KMS-11 (cell line): ENCODE results near the gene TRIOBP.
"Not testable (repeated sequence)": the region's sequence is repeated elsewhere in the genome, so short reads cannot be mapped to it uniquely, and the experiment has no call there.

Experiments used
- H2AFZ ChIP-seq: fragments of 200-600 bp; sonication (generic); 2 replicates; pipeline ENCODE4 v1.6.1; 2016; ENCODE audit warnings: antibody characterized with exemption, mixed run types, low read depth
- H3K27ac ChIP-seq: fragments of 200-600 bp; sonication (generic); 2 replicates; pipeline ENCODE4 v1.6.1; 2016; ENCODE audit warnings: mild to moderate bottlenecking, mixed run types
- H3K27me3 ChIP-seq: fragments of 200-600 bp; sonication (generic); 2 replicates; pipeline ENCODE4 v1.6.1; 2017; ENCODE audit warnings: mild to moderate bottlenecking, low read depth, mixed run types, moderate library complexity; ENCODE audit not compliant: insufficient read depth
- H3K36me3 ChIP-seq: fragments of 200-600 bp; sonication (generic); 2 replicates; pipeline ENCODE4 v1.6.1; 2017; ENCODE audit warnings: mild to moderate bottlenecking, mixed run types; ENCODE audit not compliant: insufficient read depth
- H3K4me1 ChIP-seq: fragments of 200-600 bp; sonication (generic); 2 replicates; pipeline ENCODE4 v1.6.1; 2016; ENCODE audit warnings: mild to moderate bottlenecking, low read depth, mixed run types; ENCODE audit not compliant: poor library complexity, severe bottlenecking
- H3K4me2 ChIP-seq: fragments of 200-600 bp; sonication (generic); 2 replicates; pipeline ENCODE4 v1.7.0; 2016; ENCODE audit warnings: mild to moderate bottlenecking, mixed run types
- H3K4me3 ChIP-seq: fragments of 200-600 bp; sonication (generic); IDR thresholded peaks from 2 replicates; pipeline ENCODE4 v1.6.1; 2017; ENCODE audit warnings: low read depth, low read length, mixed read lengths; ENCODE audit not compliant: insufficient read depth
- H3K79me2 ChIP-seq: fragments of 200-600 bp; sonication (generic); 2 replicates; pipeline ENCODE4 v1.6.1; 2016; ENCODE audit warnings: low read depth, mixed run types; ENCODE audit not compliant: insufficient read depth
- H3K9ac ChIP-seq: fragments of 200-600 bp; sonication (generic); 2 replicates; pipeline ENCODE4 v1.6.1; 2016; ENCODE audit warnings: mild to moderate bottlenecking, mixed run types
- H4K20me1 ChIP-seq: fragments of 200-600 bp; sonication (generic); 2 replicates; pipeline ENCODE4 v1.6.1; 2016; ENCODE audit warnings: mild to moderate bottlenecking, mixed run types; ENCODE audit not compliant: insufficient read depth
- TF ChIP-seq, protein P1 (sequence below): fragments of 200-600 bp; sonication (generic); conservative IDR thresholded peaks from 2 replicates; pipeline ENCODE4 v1.6.1; 2017; ENCODE audit warnings: low read depth, mild to moderate bottlenecking, antibody characterized with exemption, low read length, moderate library complexity, mixed read lengths

Gene TRIOBP

GRCh38 chr22:37716708-37717107 lies 19.9 kb downstream of the TRIOBP start:
- TF ChIP-seq, protein P1, sequence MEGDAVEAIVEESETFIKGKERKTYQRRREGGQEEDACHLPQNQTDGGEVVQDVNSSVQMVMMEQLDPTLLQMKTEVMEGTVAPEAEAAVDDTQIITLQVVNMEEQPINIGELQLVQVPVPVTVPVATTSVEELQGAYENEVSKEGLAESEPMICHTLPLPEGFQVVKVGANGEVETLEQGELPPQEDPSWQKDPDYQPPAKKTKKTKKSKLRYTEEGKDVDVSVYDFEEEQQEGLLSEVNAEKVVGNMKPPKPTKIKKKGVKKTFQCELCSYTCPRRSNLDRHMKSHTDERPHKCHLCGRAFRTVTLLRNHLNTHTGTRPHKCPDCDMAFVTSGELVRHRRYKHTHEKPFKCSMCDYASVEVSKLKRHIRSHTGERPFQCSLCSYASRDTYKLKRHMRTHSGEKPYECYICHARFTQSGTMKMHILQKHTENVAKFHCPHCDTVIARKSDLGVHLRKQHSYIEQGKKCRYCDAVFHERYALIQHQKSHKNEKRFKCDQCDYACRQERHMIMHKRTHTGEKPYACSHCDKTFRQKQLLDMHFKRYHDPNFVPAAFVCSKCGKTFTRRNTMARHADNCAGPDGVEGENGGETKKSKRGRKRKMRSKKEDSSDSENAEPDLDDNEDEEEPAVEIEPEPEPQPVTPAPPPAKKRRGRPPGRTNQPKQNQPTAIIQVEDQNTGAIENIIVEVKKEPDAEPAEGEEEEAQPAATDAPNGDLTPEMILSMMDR, result no peak
- H3K27ac ChIP-seq, result no peak overlapping the region
- H3K79me2 ChIP-seq, result no peaks in the 10 kb centered on the region
- no peak overlapping the region for H3K4me3 ChIP-seq
- no peak overlapping the region for H3K9ac ChIP-seq
- H3K4me1 ChIP-seq, result no peaks in the 10 kb centered on the region
- H3K36me3 ChIP-seq, result no peaks in the 10 kb centered on the region
- H2AFZ ChIP-seq, result no peak overlapping the region
- H3K27me3 ChIP-seq, result no peaks in the 10 kb centered on the region
- H4K20me1 ChIP-seq, result no peaks in the 10 kb centered on the region
- H3K4me2 ChIP-seq, result no peak overlapping the region

- not testable (repeated sequence) for H3K36me3 ChIP-seq, H3K4me3 ChIP-seq, H3K4me1 ChIP-seq, H2AFZ ChIP-seq, H3K9ac ChIP-seq, H3K27me3 ChIP-seq, H4K20me1 ChIP-seq, H3K79me2 ChIP-seq, H3K27ac ChIP-seq, H3K4me2 ChIP-seq
Measured at GRCh38 chr22:37717235-37717634, 20.4 kb downstream of the TRIOBP start.

- H2AFZ ChIP-seq, H3K27me3 ChIP-seq, H3K4me3 ChIP-seq, H3K27ac ChIP-seq, H4K20me1 ChIP-seq, H3K4me2 ChIP-seq, H3K79me2 ChIP-seq, H3K4me1 ChIP-seq, H3K36me3 ChIP-seq, H3K9ac ChIP-seq: not testable (repeated sequence)
Measured at GRCh38 chr22:37717746-37718305, 21.0 kb downstream of the TRIOBP start.

GRCh38 chr22:37725551-37726240 lies 28.8 kb downstream of the TRIOBP start:
- Histone ChIP-seq H3K27me3 (no peaks in the 10 kb centered on the region), H3K4me1 (peaks cover 29% of the 10 kb centered on the region), H3K27ac (no peak overlapping the region), H3K79me2 (no peaks in the 10 kb centered on the region), H3K4me2 (no peak overlapping the region), H3K36me3 (no peaks in the 10 kb centered on the region), H4K20me1 (no peaks in the 10 kb centered on the region), H3K4me3 (no peak overlapping the region), H3K9ac (no peak overlapping the region), H2AFZ (no peak overlapping the region)
- TF ChIP-seq, protein P1, result no peak

GRCh38 chr22:37726241-37726887 lies 29.5 kb downstream of the TRIOBP start:
- H3K9ac ChIP-seq, result no peak overlapping the region
- TF ChIP-seq, protein P1, result peak; percentile 10; the same call in 1 of the 2 replicates
- H3K4me1 ChIP-seq, result peaks cover 33% of the 10 kb centered on the region
- no peaks in the 10 kb centered on the region for H3K36me3 ChIP-seq
- H3K79me2 ChIP-seq, result no peaks in the 10 kb centered on the region
- H3K27ac ChIP-seq, result no peak overlapping the region
- H4K20me1 ChIP-seq, result no peaks in the 10 kb centered on the region
- H3K27me3 ChIP-seq, result no peaks in the 10 kb centered on the region
- H3K4me3 ChIP-seq, result no peak overlapping the region
- H3K4me2 ChIP-seq, result no peak overlapping the region
- no peak overlapping the region for H2AFZ ChIP-seq
